Uterus (tissue), 4 donors: ENCODE measurements around the gene AHNAK. TPM values are rescaled to one million over a fixed set of nuclear protein-coding genes. Genes with fewer than 3 reads are reported as not detected.

ENCODE experiments used
- DNase-seq, 2 donors: peaks; one replicate each; pipeline ENCODE4 v3.0.0-alpha.2; 2019 to 2020
- H3K27ac ChIP-seq, 2 donors: fragments of 200-600 bp; sonication (generic); 1 replicate in 1 of 2; 2 replicates in 1 of 2; pipeline ENCODE4 v1.5.1; 2016 to 2018
- H3K27me3 ChIP-seq, 2 donors: fragments of 200-600 bp; sonication (generic); one replicate each; pipeline ENCODE4 v1.5.1; 2018 to 2019; ENCODE audit warnings: control low read depth in 1 of 2
- H3K36me3 ChIP-seq, 2 donors: fragments of 200-600 bp; sonication (generic); one replicate each; pipeline ENCODE4 v1.5.1; 2019; ENCODE audit warnings: control low read depth in 1 of 2
- H3K4me1 ChIP-seq, 2 donors: fragments of 200-600 bp; sonication (generic); one replicate each; pipeline ENCODE4 v1.5.1; 2018 to 2019; ENCODE audit warnings: control low read depth in 1 of 2
- H3K4me3 ChIP-seq, 2 donors: fragments of 200-600 bp; sonication (generic); 1 replicate in 1 of 2; 2 replicates in 1 of 2; pipeline ENCODE4 v1.5.1; 2018 to 2019; ENCODE audit warnings: mild to moderate bottlenecking in 1 of 2
- H3K9me3 ChIP-seq, 2 donors: fragments of 200-600 bp; sonication (generic); one replicate each; pipeline ENCODE4 v1.5.1; 2019; ENCODE audit warnings: control low read depth in 1 of 2
- POLR2A ChIP-seq, 2 donors: fragments of 450-650 bp; IDR thresholded peaks; one replicate each; pipeline ENCODE4 v1.6.1; 2016; ENCODE audit warnings: antibody characterized with exemption in 2 of 2, mild to moderate bottlenecking in 1 of 2, moderate library complexity in 1 of 2
- intact Hi-C: fragments of 100-400 bp; cut with DNase I; formaldehyde crosslinking; loops from one replicate; pipeline ENCODE4 v1.15.1; 2023; ENCODE audit warnings: low total_unique reads
- total RNA-seq, 4 donors: library from RNA; depleted of rRNA in 3 of 4; stranded (reverse); fragments of >200 nt in 3 of 4; gene quantifications; one replicate each; pipeline versions ENCODE4 v1.1.0 to v1.2.4, GENCODE V29; 2014 to 2023
- TF ChIP-seq, protein P1 (sequence below), 4 experiments: fragments of 200-600 bp in 2 of 4; fragments of 450-650 bp in 2 of 4; sonication (generic) in 2 of 4; IDR thresholded peaks; one replicate each; pipeline ENCODE4 v1.5.1; 2016 to 2019; ENCODE audit warnings: antibody characterized with exemption in 4 of 4, mild to moderate bottlenecking in 2 of 4, moderate library complexity in 1 of 4
- donor health status: DM: yes; HTN: yes; CAD: no.

Gene AHNAK
- total RNA-seq, 4 donors from 2014 or later: 452 to 1,353 (median 779) TPM

DNA sequence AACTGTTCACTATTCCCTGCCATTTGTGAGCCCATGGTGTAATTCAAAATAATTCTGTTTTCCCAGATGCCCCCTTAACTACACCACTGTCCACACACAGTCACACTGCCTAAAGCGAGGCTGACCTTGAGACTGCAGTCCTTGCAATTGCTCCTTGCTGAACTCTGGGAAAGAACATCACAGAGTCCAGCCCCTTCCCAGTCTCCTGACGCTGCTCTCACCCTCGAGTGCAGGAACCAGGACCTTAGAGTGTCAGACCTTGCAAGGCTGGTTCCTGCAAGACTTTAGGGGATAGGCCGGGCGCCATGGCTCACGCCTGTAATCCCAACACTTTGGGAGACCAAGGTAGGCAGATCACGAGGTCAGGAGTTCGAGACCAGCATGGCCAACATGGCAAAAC, 33.6 kb downstream of the AHNAK start:
- H3K27ac ChIP-seq: no peak overlapping the region
- no peak overlapping the region for H3K4me3 ChIP-seq
- H3K27me3 ChIP-seq: no peaks in the 10 kb centered on the region
- no peaks in the 10 kb centered on the region for H3K9me3 ChIP-seq
- TF ChIP-seq POLR2A (IDR thresholded peaks at IDR 0.05): no peak
- TF ChIP-seq, protein P1, sequence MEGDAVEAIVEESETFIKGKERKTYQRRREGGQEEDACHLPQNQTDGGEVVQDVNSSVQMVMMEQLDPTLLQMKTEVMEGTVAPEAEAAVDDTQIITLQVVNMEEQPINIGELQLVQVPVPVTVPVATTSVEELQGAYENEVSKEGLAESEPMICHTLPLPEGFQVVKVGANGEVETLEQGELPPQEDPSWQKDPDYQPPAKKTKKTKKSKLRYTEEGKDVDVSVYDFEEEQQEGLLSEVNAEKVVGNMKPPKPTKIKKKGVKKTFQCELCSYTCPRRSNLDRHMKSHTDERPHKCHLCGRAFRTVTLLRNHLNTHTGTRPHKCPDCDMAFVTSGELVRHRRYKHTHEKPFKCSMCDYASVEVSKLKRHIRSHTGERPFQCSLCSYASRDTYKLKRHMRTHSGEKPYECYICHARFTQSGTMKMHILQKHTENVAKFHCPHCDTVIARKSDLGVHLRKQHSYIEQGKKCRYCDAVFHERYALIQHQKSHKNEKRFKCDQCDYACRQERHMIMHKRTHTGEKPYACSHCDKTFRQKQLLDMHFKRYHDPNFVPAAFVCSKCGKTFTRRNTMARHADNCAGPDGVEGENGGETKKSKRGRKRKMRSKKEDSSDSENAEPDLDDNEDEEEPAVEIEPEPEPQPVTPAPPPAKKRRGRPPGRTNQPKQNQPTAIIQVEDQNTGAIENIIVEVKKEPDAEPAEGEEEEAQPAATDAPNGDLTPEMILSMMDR (IDR thresholded peaks at IDR 0.05): no peak
- peaks cover 0 to 4% of the 10 kb centered on the region in 2 donors for H3K4me1 ChIP-seq
- H3K36me3 ChIP-seq: no peaks in the 10 kb centered on the region
- intact Hi-C loops: no loop called here
- DNase-seq: no peak

DNA sequence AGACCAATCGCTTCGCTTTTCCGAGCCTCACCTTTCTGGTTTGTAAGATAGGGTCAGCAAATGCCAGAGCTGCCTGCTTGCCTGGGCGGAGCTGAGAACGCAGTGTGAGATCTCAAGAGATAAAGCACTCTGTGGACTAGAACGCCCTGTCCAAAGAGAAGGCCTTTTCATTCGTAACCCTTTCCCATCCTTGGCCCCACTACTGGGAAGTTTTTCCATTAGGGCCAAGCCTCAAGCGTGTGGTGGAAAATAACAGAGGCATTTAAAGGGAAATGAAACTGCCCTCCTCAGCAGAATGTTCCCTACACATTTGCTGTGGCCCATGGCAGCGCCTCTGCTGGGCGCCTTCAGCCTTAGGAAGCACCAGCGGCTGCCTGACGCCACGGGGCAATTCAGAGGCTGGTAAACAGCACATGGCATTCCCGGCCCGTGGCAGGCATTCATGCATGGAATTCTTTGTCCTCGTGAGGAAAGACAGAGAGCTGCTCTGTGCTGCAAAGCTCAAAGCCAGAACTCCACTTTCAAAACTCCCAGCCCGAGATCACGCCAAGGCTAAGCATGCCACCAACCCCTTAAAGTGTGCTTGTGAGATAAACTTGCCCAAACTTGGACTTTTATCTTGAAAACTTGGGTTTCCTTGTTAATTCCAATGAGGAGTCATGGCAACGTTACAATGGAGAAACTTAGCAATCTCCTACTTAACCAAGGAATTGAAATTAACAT, 38.1 kb downstream of the AHNAK start:
- Histone ChIP-seq H3K27me3 (no peaks in the 10 kb centered on the region), H3K36me3 (no peaks in the 10 kb centered on the region), H3K4me1 (no peaks in the 10 kb centered on the region), H3K9me3 (no peaks in the 10 kb centered on the region), H3K4me3 (no peak overlapping the region), H3K27ac (peak overlapping the region; percentile 67 to 77)
- peak; percentile 57 to 58 for DNase-seq
- peak; percentile 9 to 21 for TF ChIP-seq POLR2A (IDR thresholded peaks at IDR 0.05)
- TF ChIP-seq, protein P1 (IDR thresholded peaks at IDR 0.05): peak; percentile 36 to 62 (median 58)
- intact Hi-C loops: no loop called here

DNA sequence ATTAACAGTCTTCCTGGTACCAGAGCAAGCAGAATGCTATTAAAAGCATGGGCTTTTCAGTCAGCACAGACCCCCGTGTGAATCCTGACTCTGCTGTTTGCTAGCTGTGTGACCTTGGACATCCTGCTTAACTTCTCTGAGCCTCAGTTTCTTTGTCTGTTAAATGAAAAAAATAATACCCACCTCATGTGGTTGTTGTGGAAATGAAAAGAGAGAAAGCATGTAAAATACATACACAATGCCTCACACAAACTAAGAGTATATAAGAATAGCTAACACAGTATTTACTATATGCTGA, 39.5 kb downstream of the AHNAK start:
- no peak for DNase-seq
- Histone ChIP-seq H3K4me1 (no peaks in the 10 kb centered on the region), H3K4me3 (no peak overlapping the region), H3K9me3 (no peaks in the 10 kb centered on the region), H3K27ac (peak overlapping the region; percentile 67 to 77), H3K36me3 (no peaks in the 10 kb centered on the region), H3K27me3 (no peaks in the 10 kb centered on the region)
- TF ChIP-seq POLR2A (IDR thresholded peaks at IDR 0.05): no peak
- intact Hi-C loops: no loop called here

DNA sequence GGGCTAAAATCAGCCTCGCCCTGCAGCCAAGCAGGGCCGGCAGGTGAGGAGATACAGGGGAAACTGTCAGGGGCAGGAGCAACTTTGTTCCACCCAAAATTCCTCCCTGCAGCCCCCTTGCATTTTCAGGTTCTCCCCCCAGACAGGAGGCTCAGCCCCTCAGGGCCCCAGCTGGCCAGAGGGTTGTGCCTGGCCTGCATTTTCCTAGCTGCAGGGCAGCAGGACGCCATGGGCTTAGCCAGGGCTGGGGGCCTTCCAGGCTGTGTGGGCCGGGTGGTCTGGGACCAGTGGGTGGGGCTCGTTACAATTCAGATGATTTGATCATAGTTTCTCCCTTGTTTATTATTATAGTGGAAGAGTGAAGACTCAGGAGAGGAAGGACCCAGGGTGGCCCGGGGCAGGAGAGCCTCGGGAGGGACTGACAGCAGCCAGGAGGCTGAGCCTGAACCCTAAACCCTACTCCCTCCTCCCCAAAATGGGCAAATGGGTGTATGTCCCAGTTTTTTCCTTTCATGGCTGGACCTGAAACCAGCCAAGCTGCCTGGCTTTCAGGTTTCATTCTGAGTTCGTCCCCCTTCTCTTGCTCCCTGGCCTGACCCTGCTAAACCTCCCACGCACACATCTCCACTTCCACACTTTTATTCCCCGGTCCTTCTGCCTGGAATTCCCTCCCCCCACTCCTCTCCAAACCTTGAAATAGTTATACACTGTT, 40.0 kb downstream of the AHNAK start:
- intact Hi-C loops: no loop called here
- H3K27ac ChIP-seq: peak overlapping the region; percentile 67 to 77
- no peaks in the 10 kb centered on the region for H3K9me3 ChIP-seq
- DNase-seq: peak; percentile 27 to 37
- no peaks in the 10 kb centered on the region for H3K27me3 ChIP-seq
- TF ChIP-seq, protein P1 (IDR thresholded peaks at IDR 0.05): no peak
- no peak for TF ChIP-seq POLR2A (IDR thresholded peaks at IDR 0.05)
- peaks cover 0 to under 1% of the 10 kb centered on the region in 2 donors for H3K4me1 ChIP-seq
- H3K36me3 ChIP-seq: no peaks in the 10 kb centered on the region
- no peak overlapping the region for H3K4me3 ChIP-seq

DNA sequence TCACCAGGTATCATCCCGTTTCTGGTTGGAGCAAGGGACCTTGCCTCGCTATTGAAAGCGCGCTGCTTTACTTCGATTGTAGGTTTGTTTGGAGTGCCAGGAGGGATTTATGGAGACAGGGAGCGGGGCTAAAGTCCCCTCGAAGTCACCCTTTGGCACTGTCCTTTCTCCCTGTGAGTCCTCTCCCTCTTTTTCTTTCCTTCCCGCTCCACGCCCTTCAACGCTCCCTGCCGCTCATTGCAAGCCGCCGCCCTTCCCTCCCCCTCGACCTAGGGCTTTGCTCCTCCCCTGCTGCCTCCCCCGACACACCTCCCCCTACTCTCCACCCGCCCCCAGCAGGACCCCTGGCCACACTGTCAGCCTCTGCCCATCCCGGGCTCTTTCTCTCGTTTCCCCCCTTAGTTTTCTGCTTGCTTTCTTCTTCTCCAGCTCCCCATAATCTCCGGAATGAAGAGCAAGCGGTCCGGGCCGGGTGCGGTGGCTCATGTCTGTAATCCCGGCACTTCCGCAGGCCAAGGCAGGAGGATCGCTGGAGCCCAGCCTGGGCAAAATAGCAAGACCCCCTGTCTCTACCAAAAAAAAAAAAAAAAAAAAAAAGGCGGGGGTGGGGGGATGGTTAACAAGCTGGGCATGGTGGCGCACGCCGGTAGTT, 41.0 kb downstream of the AHNAK start:
- peak in 1 of 2 donors; percentile 28 for DNase-seq
- TF ChIP-seq, protein P1 (IDR thresholded peaks at IDR 0.05): no peak
- TF ChIP-seq POLR2A (IDR thresholded peaks at IDR 0.05): no peak
- H3K27me3 ChIP-seq: no peaks in the 10 kb centered on the region
- no peaks in the 10 kb centered on the region for H3K9me3 ChIP-seq
- H3K4me1 ChIP-seq: peaks cover 0 to 4% of the 10 kb centered on the region in 2 donors
- intact Hi-C loops: no loop called here
- H3K4me3 ChIP-seq: no peak overlapping the region
- H3K27ac ChIP-seq: peak overlapping the region; percentile 20 to 77
- H3K36me3 ChIP-seq: no peaks in the 10 kb centered on the region
